DND-41 (cell line): ENCODE measurements around the gene RAD51B.

ENCODE experiments used
- ATAC-seq: fragments of 200-7000 bp; cut with Tn5 transposase; 3 replicates; pipeline ENCODE4 v1.9.1; 2021; ENCODE audit warnings: low read depth; ENCODE audit not compliant: insufficient read depth
- DNase-seq: peaks from one replicate; pipeline ENCODE4 v3.0.0-alpha.2; 2020
- H2AFZ ChIP-seq: 2 replicates; pipeline ENCODE4 v1.6.0; 2012; ENCODE audit warnings: low read depth, low read length
- H3K27ac ChIP-seq: 2 replicates; pipeline ENCODE4 v1.5.1; 2012; ENCODE audit warnings: low read length, inconsistent platforms
- H3K27me3 ChIP-seq: fragments of 200-600 bp; sonication (generic); 2 replicates; pipeline ENCODE4 v1.6.0; 2012; ENCODE audit warnings: low read length, mild to moderate bottlenecking, inconsistent platforms; ENCODE audit not compliant: insufficient read depth, poor library complexity
- H3K36me3 ChIP-seq: 2 replicates; pipeline ENCODE4 v1.5.1; 2012; ENCODE audit warnings: low read length, inconsistent platforms; ENCODE audit not compliant: insufficient read depth
- H3K4me1 ChIP-seq: 2 replicates; pipeline ENCODE4 v1.5.1; 2012; ENCODE audit warnings: mild to moderate bottlenecking, low read length; ENCODE audit not compliant: insufficient read depth
- H3K4me2 ChIP-seq: 2 replicates; pipeline ENCODE4 v1.6.0; 2012; ENCODE audit warnings: mild to moderate bottlenecking, moderate library complexity, low read length, inconsistent platforms; ENCODE audit not compliant: insufficient read depth
- H3K4me3 ChIP-seq, 2 experiments: fragments of 200-600 bp in 1 of 2; shearing (Covaris generic) in 1 of 2; 2 replicates each; pipeline ENCODE4 v1.5.1; 2012 to 2016; ENCODE audit warnings: inconsistent platforms in 2 of 2, low read length in 2 of 2, mild to moderate bottlenecking in 2 of 2, low read depth in 1 of 2, moderate library complexity in 1 of 2
- H3K79me2 ChIP-seq: 2 replicates; pipeline ENCODE4 v1.6.0; 2012; ENCODE audit warnings: low read length, inconsistent platforms; ENCODE audit not compliant: insufficient read depth
- H3K9ac ChIP-seq: 2 replicates; pipeline ENCODE4 v1.6.0; 2012; ENCODE audit warnings: low read depth, mild to moderate bottlenecking, inconsistent platforms, low read length, moderate library complexity
- H3K9me3 ChIP-seq: 2 replicates; pipeline ENCODE4 v1.5.1; 2012; ENCODE audit warnings: low read length, moderate library complexity, mild to moderate bottlenecking, inconsistent platforms; ENCODE audit not compliant: insufficient read depth, severe bottlenecking
- H4K20me1 ChIP-seq: 2 replicates; pipeline ENCODE4 v1.6.0; 2012; ENCODE audit warnings: low read length; ENCODE audit not compliant: insufficient read depth
- CTCF ChIP-seq: IDR thresholded peaks from 2 replicates; pipeline ENCODE4 v1.5.1; 2012; ENCODE audit warnings: borderline replicate concordance, low read length, moderate library complexity, mild to moderate bottlenecking; ENCODE audit not compliant: poor library complexity, severe bottlenecking; ENCODE audit errors: extremely low read depth
- EZH2 ChIP-seq: IDR thresholded peaks from 3 replicates; pipeline ENCODE4 v1.6.1; 2012; ENCODE audit warnings: borderline replicate concordance, low read depth, mild to moderate bottlenecking, moderate library complexity, low read length, inconsistent platforms; ENCODE audit not compliant: severe bottlenecking

RAD51B gene

GRCh38 chr14:68516342-68516741, 696.8 kb downstream of the RAD51B start:
- H3K9me3 ChIP-seq, result no peaks in the 10 kb centered on the region
- H2AFZ ChIP-seq, result no peak overlapping the region
- H3K9ac ChIP-seq, result no peak overlapping the region
- H3K36me3 ChIP-seq, result no peaks in the 10 kb centered on the region
- no peaks in the 10 kb centered on the region for H3K79me2 ChIP-seq
- no peak overlapping the region for H3K4me2 ChIP-seq
- DNase-seq (no peak), ATAC-seq (no peak)
- no peaks in the 10 kb centered on the region for H3K4me1 ChIP-seq
- H3K27me3 ChIP-seq, result no peaks in the 10 kb centered on the region
- no peak overlapping the region for H3K4me3 ChIP-seq
- TF ChIP-seq EZH2, result no peak
- TF ChIP-seq CTCF, result no peak
- H4K20me1 ChIP-seq, result no peaks in the 10 kb centered on the region
- H3K27ac ChIP-seq, result no peak overlapping the region

- Histone ChIP-seq H3K36me3 (no peaks in the 10 kb centered on the region), H3K27me3 (no peaks in the 10 kb centered on the region), H3K27ac (no peak overlapping the region), H3K9ac (no peak overlapping the region), H3K4me3 (no peak overlapping the region), H4K20me1 (no peaks in the 10 kb centered on the region), H3K9me3 (no peaks in the 10 kb centered on the region), H3K4me1 (no peaks in the 10 kb centered on the region), H3K79me2 (no peaks in the 10 kb centered on the region), H2AFZ (no peak overlapping the region), H3K4me2 (no peak overlapping the region)
- ATAC-seq, result no peak
- no peak for TF ChIP-seq EZH2
- no peak for TF ChIP-seq CTCF
- DNase-seq, result no peak
Measured at GRCh38 chr14:68518166-68518565, 698.6 kb downstream of the RAD51B start.

GRCh38 chr14:68518761-68519670, 699.4 kb downstream of the RAD51B start:
- no peak for ATAC-seq
- no peak overlapping the region for H3K4me2 ChIP-seq

More at GRCh38 chr14:68518761-68519670, 699.4 kb downstream of the RAD51B start:
- Histone ChIP-seq H3K9me3 (no peaks in the 10 kb centered on the region), H3K4me1 (no peaks in the 10 kb centered on the region), H3K36me3 (no peaks in the 10 kb centered on the region), H4K20me1 (no peaks in the 10 kb centered on the region), H3K9ac (no peak overlapping the region), H3K4me3 (no peak overlapping the region), H2AFZ (no peak overlapping the region), H3K27me3 (no peaks in the 10 kb centered on the region), H3K79me2 (no peaks in the 10 kb centered on the region), H3K27ac (no peak overlapping the region)
- no peak for DNase-seq
- TF ChIP-seq CTCF (no peak), EZH2 (no peak)
